HG02885 (cell line): ENCODE measurements around the gene DNER.
"Not testable (repeated sequence)": the region's sequence is repeated elsewhere in the genome, so short reads cannot be mapped to it uniquely, and the experiment has no call there.

Experiments used
- ATAC-seq: cut with Tn5 transposase; IDR thresholded peaks from one replicate; pipeline ENCODE4 v1.9.1; 2021; ENCODE audit warnings: mild to moderate bottlenecking; ENCODE audit not compliant: unreplicated experiment, poor library complexity

DNER gene

DNA sequence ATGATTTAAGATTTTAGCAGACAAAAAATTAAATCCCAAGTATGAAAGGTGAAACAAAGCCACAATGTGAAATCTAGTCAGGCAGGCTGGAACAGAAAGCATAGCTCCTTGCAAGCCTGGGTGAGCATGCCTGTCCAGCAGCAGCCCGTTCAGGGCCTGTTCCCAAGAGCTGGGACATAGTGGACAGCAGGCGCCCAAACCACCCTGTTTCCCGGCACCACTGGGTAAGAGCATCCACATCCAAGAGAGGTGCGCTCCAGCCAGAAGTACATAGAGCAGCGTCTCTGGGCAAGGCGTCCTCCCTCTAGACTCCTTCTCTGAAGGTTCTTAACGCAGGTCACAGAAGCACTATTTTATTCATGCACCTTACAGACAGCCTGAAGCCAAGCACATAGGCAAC lies 80.8 kb downstream of the DNER start:
- no peak for ATAC-seq

DNA sequence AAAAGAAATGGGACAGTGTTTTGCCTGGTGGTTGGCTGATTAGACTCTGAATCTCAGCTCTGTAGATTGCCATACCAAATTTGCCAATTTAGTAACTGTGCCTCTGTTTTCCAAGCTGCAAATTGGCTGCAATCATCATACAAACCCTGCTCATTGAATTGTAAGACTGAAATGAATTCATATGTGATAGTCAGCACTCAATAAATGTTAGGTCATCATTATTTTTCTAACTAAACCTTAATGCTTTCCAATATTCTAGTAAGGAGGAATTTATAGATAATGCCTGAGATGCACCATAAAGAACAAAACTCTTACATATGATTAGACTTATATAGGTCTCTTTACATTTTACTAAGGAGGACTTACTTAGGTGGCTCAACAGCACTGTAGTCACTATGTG lies 85.3 kb downstream of the DNER start:
- ATAC-seq = no peak

DNA sequence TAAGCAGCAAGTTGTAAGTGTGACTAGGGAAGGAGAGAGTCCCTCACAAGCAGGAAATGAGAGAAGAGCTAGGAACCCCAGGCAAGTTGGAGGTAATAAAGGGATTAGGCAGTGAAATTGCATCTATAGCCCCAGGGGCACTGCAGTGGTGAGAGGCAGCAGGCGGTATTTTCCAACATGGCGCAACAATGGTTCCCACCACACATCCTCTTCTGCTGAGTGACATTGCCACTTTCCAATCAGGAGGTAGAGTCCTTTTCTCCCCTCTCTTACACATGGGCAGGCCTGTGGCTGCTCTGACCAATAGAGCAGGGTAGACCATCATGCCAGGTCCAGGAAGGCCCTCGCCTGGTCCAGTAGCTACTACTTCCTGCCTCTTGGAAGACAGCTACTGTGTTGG lies 86.6 kb downstream of the DNER start:
- ATAC-seq = no peak

DNA sequence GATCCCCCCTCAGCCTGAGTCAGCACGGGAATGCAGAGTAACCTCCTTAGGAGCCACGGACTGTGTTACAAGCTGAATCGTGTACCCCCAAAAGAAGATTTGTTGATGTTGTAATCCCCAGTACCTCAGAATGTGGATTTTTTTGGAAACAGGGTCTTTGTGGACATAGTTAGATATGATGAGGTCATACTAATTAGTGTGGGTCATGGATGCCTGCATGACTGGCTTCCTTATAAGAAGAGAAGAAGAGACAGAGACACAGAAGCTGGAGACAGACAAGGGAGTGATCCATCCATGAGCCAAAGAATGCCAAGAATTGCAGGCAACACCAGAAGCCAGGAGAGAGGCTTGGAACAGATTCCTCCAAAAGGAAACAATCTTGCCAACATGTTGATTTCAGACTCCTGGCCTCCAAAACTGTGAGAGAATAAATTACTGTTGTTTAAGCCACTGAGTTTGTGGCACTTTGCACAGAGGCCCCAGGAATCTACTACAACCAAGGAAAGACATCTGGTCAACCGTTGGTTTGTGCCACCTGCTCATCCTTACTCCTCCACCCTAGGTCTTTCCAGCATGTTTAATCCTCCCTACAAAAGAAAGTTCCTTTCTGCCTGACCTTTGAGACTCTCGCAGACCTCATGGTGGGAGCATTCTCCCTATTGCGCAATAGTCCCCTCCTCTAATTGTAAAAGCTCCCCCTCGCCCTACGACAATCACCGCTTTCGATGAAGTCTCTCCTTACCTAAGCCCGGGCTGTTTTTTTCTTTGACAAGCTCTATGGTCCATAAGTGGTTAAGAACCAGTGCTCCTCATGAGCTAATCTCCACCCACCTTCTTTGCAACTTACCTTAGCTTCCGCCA lies 91.6 kb downstream of the DNER start:
- ATAC-seq = no peak

DNA sequence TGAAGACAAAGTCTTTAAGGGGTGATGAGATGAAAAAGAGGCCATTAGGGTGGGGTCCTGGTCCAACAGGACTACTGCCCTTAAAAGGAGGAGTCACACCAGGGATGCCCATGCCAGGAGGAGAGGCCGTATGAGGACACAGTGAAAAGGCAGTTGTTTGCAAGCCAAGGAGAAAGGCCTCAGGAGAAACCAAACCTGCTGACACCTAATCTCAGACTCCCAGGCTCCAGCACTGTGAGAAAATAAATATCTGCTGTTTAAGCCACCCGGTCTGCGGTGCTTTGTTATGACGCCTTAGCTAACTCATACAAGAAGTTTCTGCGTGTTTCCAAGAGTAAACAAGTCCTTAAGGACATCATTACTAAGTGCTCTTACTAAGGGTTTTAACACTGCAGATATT lies 93.6 kb downstream of the DNER start:
- no peak for ATAC-seq

DNA sequence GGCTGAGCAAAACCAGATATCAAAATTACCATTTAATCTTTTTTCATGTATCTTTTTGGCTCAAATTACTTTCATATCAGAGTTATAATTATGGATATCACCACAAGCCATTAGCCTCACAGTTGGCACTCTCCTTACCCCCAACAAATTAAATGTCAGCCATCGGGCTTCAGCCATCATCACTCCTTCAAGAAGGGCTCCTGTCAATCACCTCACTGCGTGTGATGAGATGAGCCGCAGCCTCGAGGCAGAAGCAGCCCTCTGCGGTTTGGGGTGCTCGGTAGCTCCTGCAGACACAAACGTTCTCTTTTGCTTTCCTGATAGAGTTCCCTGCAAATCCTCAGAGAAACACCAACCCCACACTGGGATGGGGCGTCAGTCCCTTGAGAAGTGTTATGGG lies 94.1 kb downstream of the DNER start:
- no peak for ATAC-seq

DNA sequence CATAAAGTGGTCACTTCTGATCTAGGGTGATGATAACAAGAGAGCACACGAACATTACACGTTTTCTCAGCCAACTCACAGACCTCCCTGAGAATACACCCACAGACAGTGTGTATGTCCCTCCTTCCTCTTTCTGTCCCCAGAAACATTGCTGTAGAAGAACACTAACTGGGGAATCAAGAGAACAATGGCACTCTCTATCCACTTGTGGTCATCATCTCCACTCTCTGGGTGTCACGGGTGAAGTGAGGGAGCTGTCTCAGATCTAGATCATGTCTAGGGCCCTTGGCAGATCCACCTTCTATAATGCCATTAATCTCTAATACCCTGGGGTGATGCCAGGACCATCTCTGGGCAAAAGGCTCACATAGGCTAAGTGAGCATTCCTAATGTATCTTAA lies 97.9 kb downstream of the DNER start:
- ATAC-seq = no peak

DNA sequence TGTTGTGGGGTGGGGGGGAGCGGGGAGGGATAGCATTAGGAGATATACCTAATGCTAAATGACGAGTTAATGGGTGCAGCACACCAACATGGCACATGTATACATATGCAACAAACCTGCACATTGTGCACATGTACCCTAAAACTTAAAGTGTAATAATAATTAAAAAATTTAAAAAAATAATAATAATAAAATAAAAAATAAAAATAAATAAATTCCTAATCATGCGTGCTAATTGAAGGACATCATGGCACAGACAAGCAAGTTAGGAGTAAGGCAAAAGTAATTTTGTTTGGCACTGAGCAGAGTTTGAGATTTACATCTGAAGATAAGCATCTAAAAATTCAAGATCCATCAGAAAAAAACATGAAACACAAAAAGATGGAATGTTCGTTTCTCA lies 100.3 kb downstream of the DNER start:
- not testable (repeated sequence) for ATAC-seq

DNA sequence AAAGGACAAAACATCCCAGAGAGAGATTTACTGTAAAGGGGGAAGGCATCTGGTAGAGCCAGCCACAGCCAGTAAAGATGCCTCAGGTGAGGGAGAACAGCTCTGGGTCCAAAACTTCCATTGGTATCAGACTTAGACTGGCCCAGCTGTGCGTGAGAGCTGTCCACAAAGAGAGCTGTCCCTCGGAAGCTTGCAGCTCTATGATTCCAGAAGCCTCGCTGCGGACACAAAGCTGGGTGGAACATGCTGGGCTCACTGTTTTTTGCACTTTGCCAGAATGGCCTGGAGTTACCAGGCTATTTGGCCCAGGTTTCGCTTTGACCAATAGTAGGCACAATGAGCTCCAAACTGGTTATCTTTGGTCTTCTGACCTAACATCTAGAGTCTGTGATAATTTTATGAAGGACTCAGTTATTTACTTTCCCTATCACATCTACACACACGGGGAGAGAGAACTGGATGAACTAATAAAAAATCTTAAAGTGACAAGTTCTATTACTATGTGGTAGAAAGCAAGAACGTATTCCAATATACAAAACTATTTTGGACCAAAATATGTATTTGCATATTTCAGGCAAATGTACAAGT lies 101.9 kb downstream of the DNER start:
- no peak for ATAC-seq

DNA sequence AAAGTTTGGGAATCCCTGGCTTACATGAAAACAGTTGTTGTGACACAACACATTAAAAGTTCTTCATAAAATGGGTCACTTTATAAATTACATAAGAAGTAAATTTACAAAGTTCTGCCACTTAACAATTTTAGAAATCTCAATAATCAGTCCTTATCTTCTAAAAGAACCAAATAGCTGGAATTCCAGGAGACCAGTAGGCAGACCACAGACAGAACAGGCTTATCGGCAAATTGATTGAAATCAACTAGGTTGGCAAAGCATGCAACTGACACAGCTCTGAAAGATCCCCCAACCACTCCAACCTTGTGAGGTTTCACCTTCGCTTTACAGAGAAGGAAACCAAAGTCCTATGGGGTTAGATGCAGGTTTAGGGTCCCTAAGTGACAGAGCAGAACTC lies 103.0 kb downstream of the DNER start:
- no peak for ATAC-seq

DNA sequence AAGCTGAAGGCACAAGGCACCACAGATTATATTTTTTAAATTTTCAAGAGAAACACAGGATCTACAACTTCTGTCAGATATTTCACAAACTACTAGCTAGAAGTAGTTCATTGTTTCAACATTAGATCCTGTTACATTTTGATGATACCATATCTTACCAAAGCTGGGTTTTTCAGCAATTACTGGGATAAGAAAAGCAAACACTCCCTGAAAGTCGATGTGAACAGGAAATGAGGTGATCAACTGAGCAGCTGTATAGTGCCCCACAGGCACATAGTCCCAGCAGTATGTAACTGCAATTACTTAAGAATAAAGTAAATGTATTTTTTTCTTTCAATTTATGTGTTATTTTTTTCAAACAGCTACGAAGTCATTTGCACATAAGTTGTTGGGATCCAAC lies 103.5 kb downstream of the DNER start:
- ATAC-seq = no peak

DNA sequence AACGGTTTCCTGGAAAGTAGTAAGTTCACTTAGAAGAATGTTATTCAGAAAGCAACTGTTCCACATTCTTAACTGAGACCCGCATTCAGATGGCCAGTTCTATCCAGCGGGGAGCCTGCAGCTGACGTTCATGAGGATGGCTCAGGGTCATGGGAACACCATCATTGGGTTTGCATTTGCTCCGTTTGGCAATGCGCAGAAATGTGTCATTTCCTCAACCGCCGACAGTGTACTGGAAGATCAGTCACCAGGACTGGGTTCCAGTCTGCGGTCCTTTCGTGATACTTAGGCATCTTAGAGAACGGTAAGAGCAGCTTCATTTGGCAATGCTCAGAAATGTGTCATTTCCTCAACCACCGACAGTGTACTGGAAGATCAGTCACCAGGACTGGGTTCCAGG lies 104.0 kb downstream of the DNER start:
- no peak for ATAC-seq

DNA sequence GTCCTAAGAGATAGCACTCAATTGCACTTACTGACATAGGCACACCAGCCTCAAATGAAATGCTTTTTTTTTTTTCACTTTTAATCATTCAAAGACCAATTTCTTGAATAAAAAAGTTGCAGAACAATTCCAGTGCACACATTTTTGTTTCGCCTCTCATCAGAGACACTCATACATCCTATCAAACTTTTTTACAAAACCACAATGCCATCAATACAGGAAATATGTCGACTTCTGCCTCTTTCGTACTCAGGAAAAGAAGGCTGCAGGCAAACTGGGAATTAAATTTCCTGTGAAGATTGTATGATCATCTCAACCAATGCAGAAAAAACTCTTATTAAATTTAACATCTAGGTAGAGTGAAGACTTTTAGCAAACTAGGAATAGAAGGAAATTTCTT lies 112.4 kb downstream of the DNER start:
- no peak for ATAC-seq

DNA sequence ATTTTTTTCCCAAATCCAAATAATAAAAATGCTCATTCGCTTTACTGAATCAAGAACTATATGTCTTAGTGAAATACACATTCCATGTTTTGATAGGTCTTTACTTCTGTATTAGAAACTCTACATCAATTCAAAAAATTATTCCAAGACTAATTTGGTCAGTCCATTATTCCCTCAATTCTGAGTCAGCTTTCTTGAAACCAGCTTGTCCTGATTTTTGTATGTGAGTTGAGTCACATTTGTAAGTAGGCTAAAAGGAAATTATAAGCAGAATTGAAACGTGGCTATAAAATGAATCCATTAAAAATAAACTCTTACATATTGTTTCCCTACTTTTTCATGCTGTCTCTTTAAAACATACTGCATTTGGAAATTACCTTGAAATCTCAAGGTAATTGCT lies 113.0 kb downstream of the DNER start:
- ATAC-seq = no peak

DNA sequence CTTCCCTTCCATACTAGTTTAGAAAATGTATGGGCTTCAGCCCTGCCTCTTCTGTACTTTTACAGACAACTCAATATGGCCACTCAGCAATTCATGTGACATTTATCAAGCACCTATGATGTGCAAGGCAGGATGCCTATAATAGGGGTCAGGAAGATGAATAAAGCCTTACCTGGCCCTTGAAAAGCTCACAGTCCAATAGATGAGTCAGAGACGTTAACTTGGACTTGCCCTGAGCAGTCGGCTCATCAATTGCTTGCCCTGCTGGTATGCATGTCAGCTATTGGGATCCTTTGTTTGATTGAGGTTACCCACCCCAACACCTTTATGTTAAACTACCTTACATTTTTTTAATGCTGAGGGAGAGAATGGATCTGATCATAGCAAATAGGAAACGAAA lies 116.1 kb downstream of the DNER start:
- no peak for ATAC-seq

DNA sequence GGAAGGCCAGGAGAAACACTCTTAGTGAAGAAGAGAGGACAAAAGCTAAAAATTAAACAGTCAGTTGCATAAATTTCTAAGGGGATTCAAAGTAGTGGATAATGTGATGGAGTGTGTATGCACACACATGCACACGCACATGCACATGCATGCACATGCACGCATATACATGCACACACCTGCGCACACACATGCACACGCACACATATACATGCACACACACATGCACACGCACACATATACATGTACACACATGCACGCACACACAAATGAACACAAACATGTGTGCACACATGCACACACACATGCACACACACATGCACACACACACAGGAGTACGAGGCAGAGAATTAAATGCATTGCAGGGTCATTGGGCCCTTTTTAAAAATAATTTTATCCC lies 117.6 kb downstream of the DNER start:
- no peak for ATAC-seq

DNA sequence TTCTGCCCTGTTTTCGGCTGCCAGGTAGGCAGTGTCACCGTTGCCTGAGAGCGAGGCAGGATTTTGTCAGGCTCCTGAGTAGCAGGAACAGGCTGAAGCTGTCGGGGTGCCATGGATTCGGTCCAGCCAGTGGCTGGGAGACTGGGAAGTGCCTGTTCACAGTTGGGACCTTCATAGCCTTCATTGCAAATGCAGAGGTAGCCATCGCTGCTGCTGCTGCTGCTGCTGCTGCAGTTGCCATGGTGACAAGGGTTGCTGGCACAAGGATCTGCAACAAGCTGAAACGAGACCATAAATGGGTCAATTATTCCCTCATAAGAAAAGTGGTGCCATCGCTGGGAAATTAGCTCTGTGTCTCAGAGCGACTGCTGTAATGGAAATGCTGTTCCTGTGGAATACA lies 122.7 kb downstream of the DNER start:
- no peak for ATAC-seq

DNA sequence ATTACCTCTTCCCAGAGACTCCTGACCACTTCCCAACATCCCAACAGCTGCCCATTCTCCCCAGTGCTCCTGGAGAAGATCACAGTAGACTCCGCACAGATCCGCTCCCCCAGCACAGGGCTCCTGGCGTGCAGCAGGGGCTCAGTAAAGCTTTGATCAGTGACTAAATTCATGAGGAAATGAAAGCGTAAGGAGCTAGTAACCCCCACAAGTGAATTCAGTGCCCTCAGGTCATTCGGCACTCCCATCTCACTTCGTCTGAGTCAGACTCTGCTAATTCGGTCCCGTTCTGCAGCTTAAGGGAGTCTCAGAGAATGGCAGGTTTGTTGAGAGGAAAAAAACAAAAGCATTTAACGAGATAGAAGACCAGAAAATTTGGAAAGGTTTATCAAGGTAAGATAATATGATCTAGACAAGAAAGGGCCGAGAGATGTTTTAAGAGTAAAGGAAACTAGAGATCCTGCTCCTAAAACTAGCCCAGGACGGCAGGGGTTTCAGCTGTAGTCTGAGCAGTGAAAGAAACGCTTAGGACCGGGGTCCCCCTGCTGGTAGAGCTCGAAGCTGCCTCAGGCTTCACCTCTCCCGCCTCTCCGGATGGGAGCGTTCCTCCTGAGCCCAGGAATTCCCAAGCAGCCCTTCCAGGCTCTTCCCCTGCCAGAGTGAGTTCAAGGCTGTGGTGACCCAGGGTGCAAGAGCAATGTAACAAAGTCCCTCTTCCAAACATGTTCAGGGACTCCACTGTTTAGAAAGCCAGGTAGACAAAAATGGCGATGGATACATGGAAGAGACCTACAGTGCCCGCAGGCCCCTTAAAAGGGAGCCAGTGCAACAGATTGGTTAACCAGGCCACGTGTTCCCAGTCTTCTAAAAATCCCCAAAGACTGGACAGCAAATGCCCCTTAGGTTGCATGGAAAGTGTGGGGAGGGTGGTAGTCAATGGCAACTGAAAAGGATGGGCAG lies 127.3 kb downstream of the DNER start:
- ATAC-seq = peak; percentile 77

DNA sequence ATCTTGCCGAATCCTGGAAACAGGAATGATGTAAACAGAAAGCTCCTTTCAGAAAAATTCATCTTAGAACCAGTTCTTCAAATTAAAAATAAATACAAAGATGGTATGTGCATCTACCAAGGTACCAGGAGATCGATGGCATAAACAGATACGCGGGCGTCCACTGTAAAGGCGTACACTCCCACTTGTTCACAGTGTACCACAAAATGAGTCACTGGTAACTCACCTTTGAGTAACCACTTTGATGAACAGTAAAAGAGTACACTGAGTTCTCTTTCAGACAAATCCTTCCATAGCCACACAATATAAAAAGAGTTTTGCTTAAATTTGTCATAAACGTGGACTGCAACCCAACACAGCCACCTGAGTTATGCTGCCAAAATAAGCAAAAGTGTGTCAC lies 128.3 kb downstream of the DNER start:
- no peak for ATAC-seq

DNA sequence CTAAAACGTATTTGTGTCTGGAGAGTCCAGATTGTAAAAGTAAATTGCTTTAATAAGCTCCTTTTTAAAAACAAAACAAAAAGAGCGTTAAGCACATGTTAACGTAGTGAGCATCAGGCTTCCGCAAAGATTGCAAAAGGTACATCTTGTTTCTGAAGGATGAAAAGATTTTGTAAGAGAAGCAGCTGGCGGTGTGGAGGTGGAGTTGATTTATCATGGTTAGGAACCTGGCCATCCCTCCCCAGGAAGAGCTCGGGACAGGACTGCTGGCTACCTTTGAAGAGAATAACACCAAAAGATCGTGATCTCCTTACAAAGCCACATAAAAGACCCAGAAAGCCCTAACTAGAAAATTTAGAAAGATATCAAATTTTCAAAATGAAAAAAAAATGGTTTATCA lies 132.2 kb downstream of the DNER start:
- ATAC-seq = no peak
